ENCODE results near the gene LARP4B.

Gene LARP4B

GRCh38 chr10:963186-963585, 31.7 kb upstream of the LARP4B start:
- TF ChIP-seq EZH2phosphoT487 (IDR thresholded peaks at IDR 0.05; ENCODE audit: low read length) (no peak), EZH2 (optimal IDR thresholded peaks at IDR 0.05; ENCODE audit: low read depth, low read length) (no peak), CTCF (IDR thresholded peaks at IDR 0.05; ENCODE audit: low read length) (no peak)
- H3K27ac ChIP-seq (ENCODE audit: low read length), result no peak overlapping the region
- H3K9ac ChIP-seq (ENCODE audit: low read length), result no peak overlapping the region
- no peak overlapping the region for H3K4me3 ChIP-seq (ENCODE audit: low read length)
- H3K27me3 ChIP-seq (replicated peaks; ENCODE audit: insufficient read depth, low read length), result no peaks in the 10 kb centered on the region
- H3K9me3 ChIP-seq (replicated peaks; ENCODE audit: insufficient read depth, low read length), result no peaks in the 10 kb centered on the region
- DNase-seq, result no peak
- no peak overlapping the region for H2AFZ ChIP-seq (ENCODE audit: low read length)
- no peaks in the 10 kb centered on the region for H3K9me2 ChIP-seq (replicated peaks; ENCODE audit: insufficient read depth, low read length)
- no peak overlapping the region for H3K4me2 ChIP-seq (ENCODE audit: low read depth, low read length)
- no peaks in the 10 kb centered on the region for H3K4me1 ChIP-seq (ENCODE audit: low read length)
- no peaks in the 10 kb centered on the region for H4K20me1 ChIP-seq (ENCODE audit: insufficient read depth, low read length)
- H3K79me2 ChIP-seq (ENCODE audit: low read length), result no peaks in the 10 kb centered on the region
- H3F3A ChIP-seq (ENCODE audit: insufficient read depth, low read length), result no peaks in the 10 kb centered on the region
- no peaks in the 10 kb centered on the region for H3K36me3 ChIP-seq (replicated peaks; ENCODE audit: insufficient read depth, low read length)

- no peak for DNase-seq
- Histone ChIP-seq H3K27me3 (replicated peaks; ENCODE audit: insufficient read depth, low read length) (no peaks in the 10 kb centered on the region), H3K36me3 (replicated peaks; ENCODE audit: insufficient read depth, low read length) (no peaks in the 10 kb centered on the region), H3K79me2 (ENCODE audit: low read length) (no peaks in the 10 kb centered on the region), H3F3A (ENCODE audit: insufficient read depth, low read length) (no peaks in the 10 kb centered on the region), H3K9me3 (replicated peaks; ENCODE audit: insufficient read depth, low read length) (no peaks in the 10 kb centered on the region), H3K4me2 (ENCODE audit: low read depth, low read length) (no peak overlapping the region), H3K4me3 (ENCODE audit: low read length) (no peak overlapping the region), H2AFZ (ENCODE audit: low read length) (no peak overlapping the region), H3K9me2 (replicated peaks; ENCODE audit: insufficient read depth, low read length) (no peaks in the 10 kb centered on the region), H3K9ac (ENCODE audit: low read length) (no peak overlapping the region), H3K27ac (ENCODE audit: low read length) (no peak overlapping the region), H4K20me1 (ENCODE audit: insufficient read depth, low read length) (no peaks in the 10 kb centered on the region), H3K4me1 (ENCODE audit: low read length) (no peaks in the 10 kb centered on the region)
- no peak for TF ChIP-seq EZH2 (optimal IDR thresholded peaks at IDR 0.05; ENCODE audit: low read depth, low read length)
- TF ChIP-seq EZH2phosphoT487 (IDR thresholded peaks at IDR 0.05; ENCODE audit: low read length), result no peak
- no peak for TF ChIP-seq CTCF (IDR thresholded peaks at IDR 0.05; ENCODE audit: low read length)
Observed at GRCh38 chr10:962342-962741, 30.8 kb upstream of the LARP4B start.

- no peaks in the 10 kb centered on the region for H3K79me2 ChIP-seq (ENCODE audit: low read length)
- no peak for DNase-seq
- H3K9me3 ChIP-seq (replicated peaks; ENCODE audit: insufficient read depth, low read length), result no peaks in the 10 kb centered on the region
- no peaks in the 10 kb centered on the region for H4K20me1 ChIP-seq (ENCODE audit: insufficient read depth, low read length)
- H3K9me2 ChIP-seq (replicated peaks; ENCODE audit: insufficient read depth, low read length), result no peaks in the 10 kb centered on the region
- H3K4me2 ChIP-seq (ENCODE audit: low read depth, low read length), result no peak overlapping the region
- no peak overlapping the region for H3K27ac ChIP-seq (ENCODE audit: low read length)
- H3K27me3 ChIP-seq (replicated peaks; ENCODE audit: insufficient read depth, low read length), result no peaks in the 10 kb centered on the region
- H3K36me3 ChIP-seq (replicated peaks; ENCODE audit: insufficient read depth, low read length), result no peaks in the 10 kb centered on the region
- no peak overlapping the region for H2AFZ ChIP-seq (ENCODE audit: low read length)
- TF ChIP-seq EZH2 (optimal IDR thresholded peaks at IDR 0.05; ENCODE audit: low read depth, low read length), result no peak
- no peak for TF ChIP-seq EZH2phosphoT487 (IDR thresholded peaks at IDR 0.05; ENCODE audit: low read length)
- TF ChIP-seq CTCF (IDR thresholded peaks at IDR 0.05; ENCODE audit: low read length), result no peak
- no peaks in the 10 kb centered on the region for H3K4me1 ChIP-seq (ENCODE audit: low read length)
- H3K4me3 ChIP-seq (ENCODE audit: low read length), result no peak overlapping the region
- no peaks in the 10 kb centered on the region for H3F3A ChIP-seq (ENCODE audit: insufficient read depth, low read length)
- no peak overlapping the region for H3K9ac ChIP-seq (ENCODE audit: low read length)
Observed at GRCh38 chr10:958856-959255, 27.4 kb upstream of the LARP4B start.

All from MM.1S (cell line).